ENCODE data around the gene CASP10. TPM values are rescaled to one million over a fixed set of nuclear protein-coding genes. Genes with fewer than 3 reads are reported as not detected.
"Not testable (repeated sequence)": the region's sequence is repeated elsewhere in the genome, so short reads cannot be mapped to it uniquely, and the experiment has no call there.

Gene CASP10
- total RNA-seq = 1 to 10 TPM; 3.4 to 4.8 (median 4.4) TPM

GRCh38 chr2:201182650-201183364 lies at the start of gene CASP10:
Gene CASP10 (plus strand): TSS chr2:201183141. CDS start chr2:201185778, 2,637 bp downstream.
- peak; percentile 44 to 69 for ATAC-seq
- Mint-ChIP-seq H3K4me3 (peak within 1 kb of the TSS; percentile 88), H3K36me3 (ENCODE audit: insufficient read depth) (peaks cover 9% of the 10 kb centered on the region), H3K27me3 (ENCODE audit: low read depth) (no peaks in the 10 kb centered on the region), H3K9me3 (peaks cover 4% of the 10 kb centered on the region), H3K4me1 (ENCODE audit: low read depth) (peaks cover 56% of the 10 kb centered on the region)
- no peak for DNase-seq

GRCh38 chr2:201135386-201135785 lies 47.6 kb upstream of the CASP10 start:
- DNase-seq (no peak), ATAC-seq (no peak)
- Mint-ChIP-seq H3K4me1 (ENCODE audit: low read depth) (peaks cover 52% of the 10 kb centered on the region), H3K4me3 (peak overlapping the region; percentile 72), H3K27me3 (ENCODE audit: low read depth) (no peaks in the 10 kb centered on the region), H3K9me3 (no peaks in the 10 kb centered on the region), H3K36me3 (ENCODE audit: insufficient read depth) (peaks cover 74% of the 10 kb centered on the region)

GRCh38 chr2:201136889-201137321 lies 46.0 kb upstream of the CASP10 start:
- Mint-ChIP-seq H3K27me3 (ENCODE audit: low read depth) (no peaks in the 10 kb centered on the region), H3K9me3 (no peaks in the 10 kb centered on the region), H3K36me3 (ENCODE audit: insufficient read depth) (peaks cover 71% of the 10 kb centered on the region), H3K4me1 (ENCODE audit: low read depth) (peaks cover 52% of the 10 kb centered on the region), H3K4me3 (peak overlapping the region; percentile 72)
- ATAC-seq = no peak
- DNase-seq = no peak

- no peaks in the 10 kb centered on the region for H3K27me3 Mint-ChIP-seq (ENCODE audit: low read depth)
- peaks cover 64% of the 10 kb centered on the region for H3K36me3 Mint-ChIP-seq (ENCODE audit: insufficient read depth)
- ATAC-seq = peak in 1 of 2 donors; percentile 12
- peaks cover 48% of the 10 kb centered on the region for H3K4me1 Mint-ChIP-seq (ENCODE audit: low read depth)
- no peak overlapping the region for H3K4me3 Mint-ChIP-seq
- DNase-seq = no peak
- H3K9me3 Mint-ChIP-seq = no peaks in the 10 kb centered on the region
Measured at GRCh38 chr2:201137505-201138400, 45.2 kb upstream of the CASP10 start.

GRCh38 chr2:201138401-201138970 lies 44.5 kb upstream of the CASP10 start:
- no peaks in the 10 kb centered on the region for H3K9me3 Mint-ChIP-seq
- ATAC-seq (no peak), DNase-seq (no peak)
- no peak overlapping the region for H3K4me3 Mint-ChIP-seq
- H3K36me3 Mint-ChIP-seq (ENCODE audit: insufficient read depth) = peaks cover 57% of the 10 kb centered on the region
- H3K4me1 Mint-ChIP-seq (ENCODE audit: low read depth) = peaks cover 40% of the 10 kb centered on the region
- H3K27me3 Mint-ChIP-seq (ENCODE audit: low read depth) = no peaks in the 10 kb centered on the region

- not testable (repeated sequence) for DNase-seq, H3K4me3 Mint-ChIP-seq
- peaks cover 38% of the 10 kb centered on the region for H3K4me1 Mint-ChIP-seq (ENCODE audit: low read depth)
Measured at GRCh38 chr2:201138986-201139781, 43.8 kb upstream of the CASP10 start.

GRCh38 chr2:201139836-201140604 lies 42.9 kb upstream of the CASP10 start:
- Mint-ChIP-seq H3K36me3 (ENCODE audit: insufficient read depth) (peaks cover 50% of the 10 kb centered on the region), H3K4me3 (no peak overlapping the region), H3K4me1 (ENCODE audit: low read depth) (peaks cover 37% of the 10 kb centered on the region), H3K9me3 (no peaks in the 10 kb centered on the region), H3K27me3 (ENCODE audit: low read depth) (no peaks in the 10 kb centered on the region)
- DNase-seq (no peak), ATAC-seq (no peak)

More at GRCh38 chr2:201138986-201139781, 43.8 kb upstream of the CASP10 start:
- H3K27me3 Mint-ChIP-seq (ENCODE audit: low read depth); ATAC-seq; H3K9me3 Mint-ChIP-seq: not testable (repeated sequence)
- H3K36me3 Mint-ChIP-seq (ENCODE audit: insufficient read depth) = peaks cover 54% of the 10 kb centered on the region

GRCh38 chr2:201144101-201145051 lies 38.6 kb upstream of the CASP10 start:
- Mint-ChIP-seq H3K4me1 (ENCODE audit: low read depth) (peaks cover 26% of the 10 kb centered on the region), H3K9me3 (no peaks in the 10 kb centered on the region), H3K36me3 (ENCODE audit: insufficient read depth) (peaks cover 36% of the 10 kb centered on the region), H3K4me3 (no peak overlapping the region), H3K27me3 (ENCODE audit: low read depth) (no peaks in the 10 kb centered on the region)
- ATAC-seq = no peak
- no peak for DNase-seq

- no peak overlapping the region for H3K4me3 Mint-ChIP-seq
- no peaks in the 10 kb centered on the region for H3K9me3 Mint-ChIP-seq
- no peak for DNase-seq
- ATAC-seq = no peak
- H3K4me1 Mint-ChIP-seq (ENCODE audit: low read depth) = peaks cover 44% of the 10 kb centered on the region
- H3K27me3 Mint-ChIP-seq (ENCODE audit: low read depth) = no peaks in the 10 kb centered on the region
- peaks cover 51% of the 10 kb centered on the region for H3K36me3 Mint-ChIP-seq (ENCODE audit: insufficient read depth)
Measured at GRCh38 chr2:201148434-201148990, 34.4 kb upstream of the CASP10 start.

- ATAC-seq = no peak
- H3K36me3 Mint-ChIP-seq (ENCODE audit: insufficient read depth) = peaks cover 52% of the 10 kb centered on the region
Measured at GRCh38 chr2:201149064-201149820, 33.7 kb upstream of the CASP10 start.

GRCh38 chr2:201149821-201150165 lies 33.1 kb upstream of the CASP10 start:
- peaks cover 58% of the 10 kb centered on the region for H3K36me3 Mint-ChIP-seq (ENCODE audit: insufficient read depth)
- peaks cover 48% of the 10 kb centered on the region for H3K4me1 Mint-ChIP-seq (ENCODE audit: low read depth)
- not testable (repeated sequence) for DNase-seq

More at GRCh38 chr2:201149064-201149820, 33.7 kb upstream of the CASP10 start:
- no peaks in the 10 kb centered on the region for H3K9me3 Mint-ChIP-seq
- H3K27me3 Mint-ChIP-seq (ENCODE audit: low read depth) = no peaks in the 10 kb centered on the region
- peaks cover 44% of the 10 kb centered on the region for H3K4me1 Mint-ChIP-seq (ENCODE audit: low read depth)
- DNase-seq = no peak
- no peak overlapping the region for H3K4me3 Mint-ChIP-seq

More at GRCh38 chr2:201149821-201150165, 33.1 kb upstream of the CASP10 start:
- not testable (repeated sequence) for H3K4me3 Mint-ChIP-seq; H3K9me3 Mint-ChIP-seq; ATAC-seq; H3K27me3 Mint-ChIP-seq (ENCODE audit: low read depth)

Measured in activated T-cell treated with anti-CD3 and anti-CD28 coated beads, Interleukin-2, amount 50 U/mL, for 4 hours (primary cell).